Measurements from ENCODE around the gene PTPRN.

Gene PTPRN

GRCh38 chr2:219298759-219299371 is 10.3 kb downstream of the PTPRN start:
- DNase-seq (ENCODE audit: low spot score), result peak; percentile 96
- in situ Hi-C loops (cut with MboI; ENCODE audit: low sequenced_read_pairs, unreplicated experiment), result loop anchor here (25.0 kb wide), 1 partner anchor 137 kb away; the partner anchor contains the start of genes NHEJ1 and SLC23A3
- TF ChIP-seq CTCF (IDR thresholded peaks at IDR 0.05; ENCODE audit: borderline replicate concordance, control extremely low read depth, extremely low read depth, insufficient read depth, missing control alignments), result peak; percentile 99

GRCh38 chr2:219297766-219298456 is 11.3 kb downstream of the PTPRN start:
- in situ Hi-C loops (cut with MboI; ENCODE audit: low sequenced_read_pairs, unreplicated experiment), result loop anchor here (25.0 kb wide), 1 partner anchor 136 kb away; the partner anchor contains the start of genes NHEJ1 and SLC23A3
- peak; percentile 23 for DNase-seq (ENCODE audit: low spot score)
- no peak for TF ChIP-seq CTCF (IDR thresholded peaks at IDR 0.05; ENCODE audit: borderline replicate concordance, control extremely low read depth, extremely low read depth, insufficient read depth, missing control alignments)

GRCh38 chr2:219296631-219297391 is 12.4 kb downstream of the PTPRN start:
- DNase-seq (ENCODE audit: low spot score), result peak; percentile 22
- TF ChIP-seq CTCF (IDR thresholded peaks at IDR 0.05; ENCODE audit: borderline replicate concordance, control extremely low read depth, extremely low read depth, insufficient read depth, missing control alignments), result no peak
- in situ Hi-C loops (cut with MboI; ENCODE audit: low sequenced_read_pairs, unreplicated experiment), result loop anchor here (25.0 kb wide), 1 partner anchor 135 kb away; the partner anchor contains the start of genes NHEJ1 and SLC23A3

- no peak for TF ChIP-seq CTCF (IDR thresholded peaks at IDR 0.05; ENCODE audit: borderline replicate concordance, control extremely low read depth, extremely low read depth, insufficient read depth, missing control alignments)
- DNase-seq (ENCODE audit: low spot score), result no peak
- in situ Hi-C loops (cut with MboI; ENCODE audit: low sequenced_read_pairs, unreplicated experiment), result loop anchor here (25.0 kb wide), 1 partner anchor 134 kb away; the partner anchor contains the start of genes NHEJ1 and SLC23A3
Observed at GRCh38 chr2:219296142-219296541, 13.1 kb downstream of the PTPRN start.

GRCh38 chr2:219294356-219295351 is 14.5 kb downstream of the PTPRN start:
- in situ Hi-C loops (cut with MboI; ENCODE audit: low sequenced_read_pairs, unreplicated experiment), result loop anchor here (25.0 kb wide), 1 partner anchor 132 kb away; the partner anchor contains the start of genes NHEJ1 and SLC23A3
- TF ChIP-seq CTCF (IDR thresholded peaks at IDR 0.05; ENCODE audit: borderline replicate concordance, control extremely low read depth, extremely low read depth, insufficient read depth, missing control alignments), result peak; percentile 100
- DNase-seq (ENCODE audit: low spot score), result peak; percentile 99
